GM21717 (cell line): ENCODE data around the gene CPNE8.
A peak's percentile ranks its signal among the peaks of the same experiment; 100 is the strongest.
"Not testable (repeated sequence)": the region's sequence is repeated elsewhere in the genome, so short reads cannot be mapped to it uniquely, and the experiment has no call there.

ENCODE experiments used
- ATAC-seq: cut with Tn5 transposase; IDR thresholded peaks from one replicate; pipeline ENCODE4 v1.9.1; 2021; ENCODE audit warnings: mild to moderate bottlenecking, moderate library complexity; ENCODE audit not compliant: unreplicated experiment

Gene CPNE8

GRCh38 chr12:38744041-38744440, 161.3 kb downstream of the CPNE8 start:
- no peak for ATAC-seq

DNA sequence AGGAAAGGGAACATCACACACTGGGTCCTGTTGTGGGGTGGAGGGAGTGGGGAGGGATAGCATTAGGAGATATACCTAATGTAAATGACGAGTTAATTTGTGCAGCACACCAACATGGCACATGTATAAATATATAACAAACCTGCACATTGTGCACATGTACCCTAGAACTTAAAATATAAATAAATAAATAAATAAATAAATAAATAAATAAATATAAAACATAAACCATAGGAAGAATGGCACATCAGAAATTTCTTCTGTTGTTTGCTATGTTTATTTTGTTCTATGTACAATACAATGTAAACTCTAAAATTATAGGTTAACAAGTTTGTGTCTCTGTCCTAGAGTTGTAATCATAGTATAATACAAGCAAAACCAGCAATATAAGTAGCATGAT, 162.9 kb downstream of the CPNE8 start:
- ATAC-seq, result not testable (repeated sequence)

- no peak for ATAC-seq
These were observed 168.6 kb downstream of the CPNE8 start for GRCh38 chr12:38736821-38737220.

DNA sequence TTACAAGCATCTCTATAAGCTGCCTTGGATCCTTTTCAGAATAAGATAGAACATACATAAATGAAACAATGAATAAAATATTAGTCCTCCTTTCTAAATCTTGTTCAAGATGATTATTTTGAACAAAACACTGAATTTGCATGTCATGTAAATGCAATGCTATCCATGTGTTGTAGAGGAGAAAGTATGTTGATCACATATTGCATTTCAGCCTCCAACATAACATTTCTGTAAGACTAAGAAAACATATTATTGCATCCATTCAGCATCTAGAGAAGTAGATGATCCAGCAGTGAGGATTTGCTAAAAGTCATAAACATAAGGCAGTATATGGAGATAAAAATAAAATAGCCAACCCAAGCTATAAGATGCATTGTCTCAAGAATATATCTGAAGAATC, 172.6 kb downstream of the CPNE8 start:
- ATAC-seq, result no peak

DNA sequence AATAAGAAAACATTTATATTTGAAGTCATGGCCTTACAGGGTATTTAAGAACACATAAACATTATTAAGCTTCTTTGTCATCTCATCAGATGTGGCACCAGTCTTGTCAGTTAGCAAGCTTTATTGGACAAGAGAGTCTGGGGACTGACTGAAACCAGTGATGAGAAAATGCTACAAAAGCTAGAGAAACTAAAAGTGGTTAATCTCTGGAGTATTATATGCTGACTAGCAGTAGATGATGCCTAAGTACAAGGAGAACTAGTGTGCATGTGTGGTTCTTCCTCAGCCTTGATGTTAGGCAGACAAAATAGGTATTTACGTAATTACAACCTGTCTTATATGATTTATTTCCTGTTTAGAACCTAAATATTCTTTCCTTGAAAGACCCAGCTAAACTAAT, 176.5 kb downstream of the CPNE8 start:
- ATAC-seq, result no peak

- no peak for ATAC-seq
These were observed 183.7 kb downstream of the CPNE8 start for GRCh38 chr12:38721611-38722252.

DNA sequence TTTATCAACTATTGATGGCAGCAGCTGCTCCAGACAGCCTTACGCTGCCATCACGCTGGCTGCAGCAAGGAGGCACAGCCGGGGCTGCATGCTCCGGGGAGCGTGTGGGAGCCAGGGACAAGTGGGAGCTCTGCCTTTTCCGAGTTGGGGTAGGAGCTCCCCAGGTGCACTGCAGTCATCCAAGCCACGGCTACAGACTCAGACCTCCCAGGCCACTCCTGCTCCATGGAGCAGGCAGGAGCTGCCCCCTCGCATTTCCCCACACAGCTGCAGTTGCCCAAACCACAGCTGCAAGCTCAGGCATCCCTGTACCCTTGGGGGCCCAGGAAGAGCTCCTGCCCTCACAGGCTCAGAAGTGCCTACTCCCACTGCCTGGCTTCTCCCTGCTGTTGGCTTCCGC, 184.7 kb downstream of the CPNE8 start:
- ATAC-seq, result no peak

DNA sequence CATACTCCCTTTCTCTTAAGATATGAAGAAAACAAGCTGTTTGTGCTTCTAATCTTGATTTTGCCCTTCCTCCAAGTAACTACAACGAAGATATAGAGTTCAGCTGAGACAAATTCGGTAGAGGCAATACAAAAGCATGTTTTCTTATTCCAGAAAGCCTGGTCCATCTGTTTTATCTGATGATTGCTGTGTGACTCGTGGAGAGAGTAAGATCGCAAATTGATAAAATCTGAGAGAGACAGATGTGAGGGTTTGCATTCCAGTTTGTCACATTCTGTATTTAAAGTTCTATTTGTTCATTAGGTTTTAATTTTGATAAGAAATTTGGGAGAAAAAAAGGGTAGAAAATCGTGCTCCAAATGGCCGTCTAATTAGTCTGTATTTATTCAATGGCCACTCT, 192.1 kb downstream of the CPNE8 start:
- no peak for ATAC-seq

GRCh38 chr12:38711054-38711453, 194.3 kb downstream of the CPNE8 start:
- ATAC-seq, result peak; percentile 82

DNA sequence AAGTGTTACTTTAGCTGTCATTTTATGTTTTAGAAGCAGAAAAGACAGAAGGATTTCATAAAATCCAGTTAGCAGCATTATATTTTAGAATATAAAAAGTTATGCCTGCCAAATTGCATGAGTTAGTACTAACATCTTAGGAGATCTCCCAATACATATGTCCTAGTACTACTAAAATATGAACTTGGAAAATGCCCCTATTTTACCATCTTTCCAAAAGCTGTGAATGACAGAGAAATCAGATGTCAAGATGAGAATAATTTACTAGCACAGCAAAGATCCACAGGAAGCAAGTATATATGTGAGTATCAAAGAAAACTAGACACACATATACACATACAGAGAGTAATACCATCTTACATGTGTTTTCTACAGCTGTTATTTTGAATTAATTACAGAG, 196.9 kb downstream of the CPNE8 start:
- no peak for ATAC-seq

DNA sequence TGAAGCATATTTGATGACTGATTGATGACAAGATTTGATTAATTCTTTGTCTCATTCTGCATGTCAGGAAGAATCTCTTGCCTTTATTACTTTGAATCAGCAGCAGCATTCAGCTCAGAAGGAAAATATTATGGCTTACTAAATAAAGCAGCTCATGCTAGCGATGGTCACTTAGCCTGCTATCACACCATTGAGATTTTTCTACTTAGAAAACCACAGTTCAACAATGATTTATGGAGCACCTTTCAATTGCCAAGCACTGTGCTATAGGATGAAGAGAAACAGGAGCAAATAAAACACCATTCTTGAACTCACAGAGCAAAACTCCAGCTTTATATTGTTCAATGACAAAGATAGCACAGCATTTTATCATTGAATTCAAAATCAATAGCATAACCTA, 197.7 kb downstream of the CPNE8 start:
- ATAC-seq, result no peak

GRCh38 chr12:38697289-38697688, 208.1 kb downstream of the CPNE8 start:
- no peak for ATAC-seq

DNA sequence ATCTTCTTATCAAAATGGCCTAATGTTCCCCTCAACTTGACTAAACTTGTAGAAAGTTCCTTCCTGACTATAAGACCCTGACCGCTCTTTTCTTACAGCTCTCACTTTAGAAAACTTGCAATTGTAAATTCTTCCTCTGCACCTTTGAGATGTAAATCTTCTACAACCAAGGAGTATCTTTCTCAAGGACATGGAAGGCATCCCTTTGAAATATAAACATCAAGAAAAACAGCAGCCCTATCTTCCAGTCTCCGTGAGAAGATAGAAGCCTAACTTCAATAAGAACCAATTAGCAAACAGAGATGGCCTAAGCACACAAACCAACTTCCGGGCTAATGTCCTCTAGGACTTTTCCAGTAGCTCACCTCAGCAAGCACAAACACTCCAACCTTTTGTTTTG, 210.3 kb downstream of the CPNE8 start:
- ATAC-seq, result no peak

- ATAC-seq, result no peak
These were observed 214.2 kb downstream of the CPNE8 start for GRCh38 chr12:38691164-38691563.

DNA sequence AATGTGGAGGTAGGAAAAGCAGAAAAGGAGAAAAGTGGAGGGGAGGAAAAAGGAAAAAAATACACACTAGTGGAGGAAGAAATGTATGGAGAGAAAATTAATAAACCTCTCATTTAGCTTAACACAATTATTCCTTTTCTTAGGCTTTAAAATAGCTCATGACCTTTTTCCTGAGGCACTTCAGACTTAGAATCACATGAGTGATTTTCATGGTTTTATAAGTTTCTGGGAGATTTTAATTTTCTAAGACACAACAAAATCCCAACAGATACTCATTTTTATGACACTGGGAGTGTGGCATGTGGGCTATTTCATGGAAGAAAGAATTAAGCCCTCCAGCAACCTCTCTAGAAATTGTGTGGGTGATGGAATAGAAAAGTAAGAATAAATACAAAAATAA, 214.7 kb downstream of the CPNE8 start:
- no peak for ATAC-seq

- ATAC-seq, result no peak
These were observed 215.7 kb downstream of the CPNE8 start for GRCh38 chr12:38689704-38690103.

- no peak for ATAC-seq
These were observed 216.2 kb downstream of the CPNE8 start for GRCh38 chr12:38689195-38689594.

DNA sequence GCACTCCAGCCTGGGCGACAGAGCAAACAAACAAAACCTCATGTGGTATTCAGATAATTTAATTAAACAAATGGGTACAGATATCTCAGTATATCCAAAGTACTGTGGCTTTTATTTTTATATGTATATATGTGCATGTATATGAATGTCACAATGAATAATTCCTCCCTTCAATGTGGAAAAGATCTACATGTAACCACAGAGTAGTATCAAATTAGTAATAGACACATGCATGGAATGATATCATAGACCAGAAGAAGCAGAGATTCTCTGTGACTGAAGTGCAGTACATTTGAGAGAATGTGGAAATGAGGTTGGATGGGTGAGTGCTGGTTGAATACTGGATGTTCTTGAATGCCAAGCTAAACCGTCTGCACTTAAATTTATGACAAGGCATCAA, 222.9 kb downstream of the CPNE8 start:
- ATAC-seq, result no peak

GRCh38 chr12:38669530-38669929, 235.9 kb downstream of the CPNE8 start:
- ATAC-seq, result no peak

DNA sequence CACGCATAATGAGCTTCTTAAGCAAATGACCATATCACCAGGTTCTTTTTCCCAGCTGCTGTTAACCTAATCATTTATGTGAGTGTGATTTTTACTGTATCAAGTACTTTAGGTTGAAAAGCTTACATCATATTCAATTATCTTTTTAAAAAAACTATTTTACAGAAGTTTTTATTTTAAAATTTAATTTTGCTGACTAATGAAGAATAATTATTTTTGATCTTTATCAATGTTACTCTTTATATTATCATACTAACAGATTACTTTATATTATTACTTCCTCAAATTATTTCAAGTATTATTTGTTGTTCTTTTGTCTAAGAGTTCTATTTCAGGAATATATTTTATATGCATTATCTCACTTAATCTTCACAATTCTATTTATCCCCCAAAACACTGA, 236.3 kb downstream of the CPNE8 start:
- no peak for ATAC-seq

DNA sequence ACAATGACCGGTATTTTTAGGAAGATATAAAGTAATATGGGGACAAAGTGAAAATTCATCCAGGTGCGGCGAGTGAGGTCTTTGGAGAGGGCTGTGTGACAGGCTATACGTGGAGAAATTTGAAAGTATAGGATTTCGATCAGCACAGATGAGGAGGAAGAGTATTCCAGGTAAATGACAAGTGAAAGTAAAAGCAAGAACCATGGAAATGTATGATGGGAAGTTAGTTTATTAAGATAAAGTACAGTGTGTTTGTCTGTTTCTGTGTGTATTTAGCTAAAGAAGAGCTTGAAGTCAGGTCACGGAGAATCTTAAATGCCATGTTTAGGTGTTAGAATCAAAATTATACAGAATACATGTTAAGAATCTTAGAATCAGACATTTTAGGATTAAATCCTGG, 239.0 kb downstream of the CPNE8 start:
- ATAC-seq, result no peak

GRCh38 chr12:38664661-38665269, 240.6 kb downstream of the CPNE8 start:
- ATAC-seq, result no peak

- ATAC-seq, result no peak
These were observed 242.6 kb downstream of the CPNE8 start for GRCh38 chr12:38662829-38663228.
